OCI-LY1 (cell line): ENCODE results near the gene TMEM53.

ENCODE experiments used
- H2AFZ ChIP-seq: fragments of 200-600 bp; sonication (generic), shearing (Covaris generic); 2 replicates; pipeline ENCODE4 v1.6.0; 2014; ENCODE audit warnings: antibody characterized with exemption, mild to moderate bottlenecking, low read length
- H3F3A ChIP-seq: fragments of 200-600 bp; sonication (generic), shearing (Covaris generic); 2 replicates; pipeline ENCODE4 v1.6.0; 2014; ENCODE audit warnings: mild to moderate bottlenecking, antibody characterized with exemption, low read length, moderate library complexity; ENCODE audit not compliant: insufficient read depth
- H3K27ac ChIP-seq: fragments of 200-600 bp; sonication (generic); 2 replicates; pipeline ENCODE4 v1.5.1; 2014; ENCODE audit warnings: low read length, mixed run types, mild to moderate bottlenecking, low read depth; ENCODE audit not compliant: poor library complexity, severe bottlenecking
- H3K27me3 ChIP-seq: fragments of 200-600 bp; sonication (generic); 2 replicates; pipeline ENCODE4 v1.6.0; 2014; ENCODE audit warnings: antibody characterized with exemption, mild to moderate bottlenecking, low read length, moderate library complexity; ENCODE audit not compliant: insufficient read depth
- H3K36me3 ChIP-seq: fragments of 200-600 bp; sonication (generic); 2 replicates; pipeline ENCODE4 v1.6.1; 2014; ENCODE audit warnings: mild to moderate bottlenecking, antibody characterized with exemption, low read length, moderate library complexity, mixed read lengths; ENCODE audit not compliant: insufficient read depth
- H3K4me1 ChIP-seq: fragments of 200-600 bp; sonication (generic); 2 replicates; pipeline ENCODE4 v1.5.1; 2014; ENCODE audit warnings: mild to moderate bottlenecking, low read length, moderate library complexity; ENCODE audit not compliant: insufficient read depth, severe bottlenecking
- H3K4me2 ChIP-seq: fragments of 200-600 bp; sonication (generic), shearing (Covaris generic); 2 replicates; pipeline ENCODE4 v1.6.1; 2014; ENCODE audit warnings: low read length
- H3K4me3 ChIP-seq: fragments of 200-600 bp; sonication (generic); 2 replicates; pipeline ENCODE4 v1.5.1; 2014; ENCODE audit warnings: low read length, low read depth, mild to moderate bottlenecking, mixed read lengths; ENCODE audit not compliant: poor library complexity, severe bottlenecking
- H3K79me2 ChIP-seq: fragments of 200-600 bp; shearing (Covaris generic); 2 replicates; pipeline ENCODE4 v1.6.1; 2016; ENCODE audit warnings: mixed run types, low read length, mixed read lengths; ENCODE audit not compliant: insufficient read depth
- H3K9ac ChIP-seq: fragments of 200-600 bp; sonication (generic), shearing (Covaris generic); 2 replicates; pipeline ENCODE4 v1.6.1; 2014; ENCODE audit warnings: mild to moderate bottlenecking, low read length, mixed read lengths
- H3K9me2 ChIP-seq: fragments of 200-600 bp; sonication (generic), shearing (Covaris generic); 2 replicates; pipeline ENCODE4 v1.6.1; 2014; ENCODE audit warnings: low read depth, mild to moderate bottlenecking, low read length, mixed read lengths
- H3K9me3 ChIP-seq: fragments of 200-600 bp; shearing (Covaris generic); 2 replicates; pipeline ENCODE4 v1.6.1; 2014; ENCODE audit warnings: low read length, mixed read lengths
- H4K20me1 ChIP-seq: fragments of 200-600 bp; sonication (generic), shearing (Covaris generic); 2 replicates; pipeline ENCODE4 v1.6.0; 2016; ENCODE audit warnings: mild to moderate bottlenecking, low read length; ENCODE audit not compliant: insufficient read depth
- CTCF ChIP-seq: fragments of 200-600 bp; sonication (generic), shearing (Covaris generic); IDR thresholded peaks from 2 replicates; pipeline ENCODE4 v1.5.1; 2017; ENCODE audit warnings: mild to moderate bottlenecking, antibody characterized with exemption, low read length, moderate library complexity, mixed read lengths
- EZH2 ChIP-seq: fragments of 200-600 bp; sonication (generic), shearing (Covaris generic); IDR thresholded peaks from 2 replicates; pipeline ENCODE4 v1.8.0; 2017; ENCODE audit warnings: borderline replicate concordance, mixed run types, mild to moderate bottlenecking, antibody characterized with exemption, low read length, moderate library complexity, mixed read lengths

The TMEM53 gene

GRCh38 chr1:44661781-44662682 lies 12.2 kb downstream of the TMEM53 start:
- Histone ChIP-seq H3K36me3 (no peaks in the 10 kb centered on the region), H3K4me1 (peaks cover 7% of the 10 kb centered on the region), H3K79me2 (no peaks in the 10 kb centered on the region)

DNA sequence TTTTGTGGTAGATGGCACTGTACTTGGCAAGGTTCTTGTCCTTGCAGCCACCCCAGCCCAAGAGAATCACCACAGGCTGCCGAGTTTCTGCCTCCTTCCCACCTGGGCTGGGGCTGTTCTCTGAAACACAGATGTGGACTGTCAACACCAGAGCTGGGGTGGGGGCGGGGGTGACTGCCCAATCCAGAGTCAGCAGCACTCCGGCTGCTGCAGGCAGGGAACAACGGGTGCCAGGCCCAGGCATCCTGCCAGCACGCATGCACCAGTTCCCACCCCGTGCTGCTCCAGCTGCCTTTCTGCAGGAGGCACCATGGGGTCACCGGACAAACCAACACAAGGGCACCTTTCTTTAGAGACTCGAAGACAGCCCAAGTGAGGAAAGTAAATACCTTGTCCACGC lies 14.1 kb downstream of the TMEM53 start:
- Histone ChIP-seq H3K79me2 (no peaks in the 10 kb centered on the region), H3K4me1 (peaks cover 7% of the 10 kb centered on the region), H3K9ac (no peak overlapping the region)

More at GRCh38 chr1:44661781-44662682, 12.2 kb downstream of the TMEM53 start:
- Histone ChIP-seq H3K4me3 (no peak overlapping the region), H3K9me2 (no peaks in the 10 kb centered on the region), H3K27me3 (no peaks in the 10 kb centered on the region), H3F3A (no peaks in the 10 kb centered on the region), H3K9me3 (no peaks in the 10 kb centered on the region), H2AFZ (no peak overlapping the region), H3K4me2 (no peak overlapping the region), H4K20me1 (no peaks in the 10 kb centered on the region), H3K9ac (no peak overlapping the region), H3K27ac (no peak overlapping the region)
- TF ChIP-seq EZH2: no peak
- no peak for TF ChIP-seq CTCF

DNA sequence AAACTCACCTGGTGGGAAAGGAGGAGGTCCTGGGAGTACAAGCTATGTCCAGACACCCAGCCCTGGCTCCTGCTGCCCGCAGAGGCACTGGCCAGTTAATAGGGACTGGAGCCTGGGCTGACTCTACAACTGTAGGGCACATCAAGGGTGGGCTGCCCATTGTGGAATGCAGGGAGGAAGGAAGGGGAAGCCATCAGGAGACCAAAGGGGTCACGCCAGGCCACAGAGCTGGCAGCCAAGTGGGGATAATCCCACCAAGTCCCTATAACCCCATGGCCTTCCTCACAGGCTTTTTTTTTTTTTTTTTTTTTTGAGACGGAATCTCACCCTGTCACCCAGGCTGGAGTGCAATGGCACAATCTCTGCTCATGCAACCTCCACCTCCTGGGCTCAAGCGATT lies 14.7 kb downstream of the TMEM53 start:
- H3K4me2 ChIP-seq: no peak overlapping the region
- H3K36me3 ChIP-seq: no peaks in the 10 kb centered on the region
- no peaks in the 10 kb centered on the region for H3K9me3 ChIP-seq
- no peak overlapping the region for H3K4me3 ChIP-seq
- H3K79me2 ChIP-seq: no peaks in the 10 kb centered on the region
- H2AFZ ChIP-seq: no peak overlapping the region
- no peaks in the 10 kb centered on the region for H3F3A ChIP-seq
- no peaks in the 10 kb centered on the region for H3K9me2 ChIP-seq
- H3K27me3 ChIP-seq: no peaks in the 10 kb centered on the region
- H3K4me1 ChIP-seq: peaks cover 2% of the 10 kb centered on the region
- H3K9ac ChIP-seq: no peak overlapping the region
- no peak for TF ChIP-seq CTCF
- TF ChIP-seq EZH2: no peak
- no peaks in the 10 kb centered on the region for H4K20me1 ChIP-seq
- no peak overlapping the region for H3K27ac ChIP-seq

More for the DNA sequence above, 14.1 kb downstream of the TMEM53 start:
- H3K27me3 ChIP-seq: no peaks in the 10 kb centered on the region
- H3K9me3 ChIP-seq: no peaks in the 10 kb centered on the region
- H3K9me2 ChIP-seq: no peaks in the 10 kb centered on the region
- H2AFZ ChIP-seq: no peak overlapping the region
- no peaks in the 10 kb centered on the region for H4K20me1 ChIP-seq
- no peak for TF ChIP-seq EZH2
- no peak for TF ChIP-seq CTCF
- no peak overlapping the region for H3K4me3 ChIP-seq
- H3F3A ChIP-seq: no peaks in the 10 kb centered on the region
- no peaks in the 10 kb centered on the region for H3K36me3 ChIP-seq
- H3K4me2 ChIP-seq: no peak overlapping the region
- H3K27ac ChIP-seq: no peak overlapping the region
